DOHH2 (cell line): Measurements from ENCODE around the gene SH3BP5.

ENCODE experiments used
- EZH2phosphoT487 ChIP-seq: fragments of 200-600 bp; sonication (generic); IDR thresholded peaks from 2 replicates; pipeline ENCODE4 v1.6.1; 2017; ENCODE audit warnings: borderline replicate concordance, mild to moderate bottlenecking, antibody characterized with exemption, low read length, moderate library complexity, mixed read lengths
- TF ChIP-seq, protein P1 (sequence below): fragments of 200-600 bp; sonication (generic); IDR thresholded peaks from one replicate; pipeline ENCODE4 v1.5.1; 2014; ENCODE audit warnings: antibody characterized with exemption, mild to moderate bottlenecking, low read depth, low read length; ENCODE audit not compliant: poor library complexity, severe bottlenecking

DNA sequence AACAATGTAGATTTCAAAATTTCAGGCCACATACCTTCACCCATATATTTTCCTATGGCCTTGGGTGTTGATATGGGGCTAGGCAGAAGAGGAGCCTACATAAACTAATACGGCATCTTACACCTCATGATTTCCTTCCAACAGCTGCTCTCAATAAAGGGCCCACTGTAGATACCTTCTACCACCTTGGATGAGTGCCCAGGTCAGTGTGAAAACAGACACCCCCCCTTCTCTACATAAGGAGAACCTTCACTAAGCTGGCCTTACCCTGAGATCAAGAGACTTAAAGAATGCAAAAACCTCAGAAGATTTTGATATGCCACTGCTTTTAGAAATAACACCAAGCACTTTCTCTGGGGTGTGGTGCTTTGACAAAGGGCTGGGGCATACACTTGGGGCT is 42.7 kb downstream of the SH3BP5 start:
- TF ChIP-seq, protein P1, sequence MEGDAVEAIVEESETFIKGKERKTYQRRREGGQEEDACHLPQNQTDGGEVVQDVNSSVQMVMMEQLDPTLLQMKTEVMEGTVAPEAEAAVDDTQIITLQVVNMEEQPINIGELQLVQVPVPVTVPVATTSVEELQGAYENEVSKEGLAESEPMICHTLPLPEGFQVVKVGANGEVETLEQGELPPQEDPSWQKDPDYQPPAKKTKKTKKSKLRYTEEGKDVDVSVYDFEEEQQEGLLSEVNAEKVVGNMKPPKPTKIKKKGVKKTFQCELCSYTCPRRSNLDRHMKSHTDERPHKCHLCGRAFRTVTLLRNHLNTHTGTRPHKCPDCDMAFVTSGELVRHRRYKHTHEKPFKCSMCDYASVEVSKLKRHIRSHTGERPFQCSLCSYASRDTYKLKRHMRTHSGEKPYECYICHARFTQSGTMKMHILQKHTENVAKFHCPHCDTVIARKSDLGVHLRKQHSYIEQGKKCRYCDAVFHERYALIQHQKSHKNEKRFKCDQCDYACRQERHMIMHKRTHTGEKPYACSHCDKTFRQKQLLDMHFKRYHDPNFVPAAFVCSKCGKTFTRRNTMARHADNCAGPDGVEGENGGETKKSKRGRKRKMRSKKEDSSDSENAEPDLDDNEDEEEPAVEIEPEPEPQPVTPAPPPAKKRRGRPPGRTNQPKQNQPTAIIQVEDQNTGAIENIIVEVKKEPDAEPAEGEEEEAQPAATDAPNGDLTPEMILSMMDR: no peak
- TF ChIP-seq EZH2phosphoT487: no peak
